OCI-LY7 (cell line): Measurements from ENCODE around the gene CRYBA4. TPM values are rescaled to one million over a fixed set of nuclear protein-coding genes. Genes with fewer than 3 reads are reported as not detected.
A peak's percentile ranks its signal among the peaks of the same experiment; 100 is the strongest.

ENCODE experiments used
- BruUV-seq: library from RNA; stranded (reverse); fragments of 400-500 nt; replicated peaks from 2 replicates; lab custom pipeline; 2021; lab: Mats Ljungman, UMichigan
- CTCF ChIA-PET: fragments of 300-600 bp; sonication (Branson Sonifier 250); formaldehyde crosslinking; loops from one replicate; lab custom pipeline; 2022; ENCODE audit warnings: antibody characterized with exemption; ENCODE audit not compliant: unreplicated experiment; lab: Charles Lee
- POLR2A ChIA-PET: fragments of 300-600 bp; sonication (Branson Sonifier 250); formaldehyde crosslinking; loops from one replicate; lab custom pipeline; 2022; ENCODE audit warnings: antibody characterized with exemption; lab: Charles Lee
- DNase-seq: peaks from one replicate; pipeline ENCODE4 v3.0.0-alpha.2; 2015; ENCODE audit warnings: low spot score
- H2AFZ ChIP-seq: fragments of 200-600 bp; sonication (generic), shearing (Covaris generic); 2 replicates; pipeline ENCODE4 v1.6.1; 2014; ENCODE audit warnings: mild to moderate bottlenecking, antibody characterized with exemption, low read length, moderate library complexity
- H3K27ac ChIP-seq: fragments of 200-600 bp; sonication (generic); 2 replicates; pipeline ENCODE4 v1.5.1; 2014; ENCODE audit warnings: mixed run types, low read depth, mild to moderate bottlenecking, moderate library complexity, low read length, inconsistent platforms; ENCODE audit not compliant: poor library complexity, severe bottlenecking
- H3K36me3 ChIP-seq: fragments of 200-600 bp; sonication (generic); 2 replicates; pipeline ENCODE4 v1.6.1; 2014; ENCODE audit warnings: mild to moderate bottlenecking, antibody characterized with exemption, low read length, moderate library complexity, mixed read lengths; ENCODE audit not compliant: insufficient read depth
- H3K4me1 ChIP-seq: fragments of 200-600 bp; sonication (generic); 2 replicates; pipeline ENCODE4 v1.5.1; 2014; ENCODE audit warnings: mild to moderate bottlenecking, low read length; ENCODE audit not compliant: insufficient read depth, poor library complexity, severe bottlenecking
- H3K4me2 ChIP-seq: fragments of 200-600 bp; sonication (generic); 2 replicates; pipeline ENCODE4 v1.6.1; 2014; ENCODE audit warnings: mild to moderate bottlenecking, low read length
- H3K4me3 ChIP-seq: fragments of 200-600 bp; sonication (generic); 2 replicates; pipeline ENCODE4 v1.5.1; 2014; ENCODE audit warnings: mild to moderate bottlenecking, low read depth, low read length; ENCODE audit not compliant: poor library complexity, severe bottlenecking
- H3K79me2 ChIP-seq: fragments of 200-600 bp; sonication (generic); 2 replicates; pipeline ENCODE4 v1.6.1; 2016; ENCODE audit warnings: low read depth, mild to moderate bottlenecking, low read length, moderate library complexity, mixed read lengths; ENCODE audit not compliant: insufficient read depth
- H3K9me2 ChIP-seq: fragments of 200-600 bp; sonication (generic); 2 replicates; pipeline ENCODE4 v1.6.1; 2016; ENCODE audit warnings: mild to moderate bottlenecking, low read length, mixed read lengths; ENCODE audit not compliant: insufficient read depth
- H3K9me3 ChIP-seq: fragments of 200-600 bp; sonication (generic); 2 replicates; pipeline ENCODE4 v1.6.1; 2014; ENCODE audit warnings: mild to moderate bottlenecking, mixed run types, low read length, mixed read lengths
- H4K20me1 ChIP-seq: fragments of 200-600 bp; sonication (generic); 2 replicates; pipeline ENCODE4 v1.6.1; 2014; ENCODE audit warnings: mild to moderate bottlenecking, antibody characterized with exemption, low read length, moderate library complexity, mixed read lengths; ENCODE audit not compliant: insufficient read depth
- CTCF ChIP-seq: fragments of 200-600 bp; sonication (generic); conservative IDR thresholded peaks from 2 replicates; pipeline ENCODE4 v1.5.1; 2014; ENCODE audit warnings: mild to moderate bottlenecking, antibody characterized with exemption, low read length, moderate library complexity, mixed read lengths
- EZH2phosphoT487 ChIP-seq: fragments of 200-600 bp; sonication (generic); IDR thresholded peaks from 2 replicates; pipeline ENCODE4 v1.6.1; 2018; ENCODE audit warnings: low read depth, borderline replicate concordance, mild to moderate bottlenecking, mixed run types, antibody characterized with exemption, low read length, moderate library complexity, mixed read lengths
- intact Hi-C: fragments of 100-400 bp; cut with micrococcal nuclease; formaldehyde crosslinking; loops from one replicate; pipeline ENCODE4 v1.10.0; 2022; ENCODE audit not compliant: unreplicated experiment
- total RNA-seq, 2 experiments: library from RNA; depleted of rRNA in 1 of 2; stranded (reverse); fragments of >200 nt in 1 of 2; shearing (Covaris generic) in 1 of 2; gene quantifications; 2 replicates each; pipeline ENCODE4 v1.2.3, GENCODE V29; 2014 to 2022

CRYBA4 gene
- total RNA-seq, 2 experiments from 2014 or later, result not detected

GRCh38 chr22:26669060-26669481, 47.3 kb downstream of the CRYBA4 start:
- intact Hi-C loops, result no loop called here
- DNase-seq, result peak; percentile 59

GRCh38 chr22:26670459-26670858, 48.7 kb downstream of the CRYBA4 start:
- peak overlapping the region; percentile 85 for H3K4me2 ChIP-seq
- TF ChIP-seq EZH2phosphoT487 (no peak), CTCF (no peak)
- no peaks in the 10 kb centered on the region for H3K9me3 ChIP-seq
- DNase-seq, result no peak
- peaks cover 2% of the 10 kb centered on the region; the same call in 1 of the 2 replicates for H3K36me3 ChIP-seq
- H3K9me2 ChIP-seq, result no peaks in the 10 kb centered on the region
- no TSS peak for BruUV-seq
- no peaks in the 10 kb centered on the region for H4K20me1 ChIP-seq
- CTCF ChIA-PET, result no interaction called here
- H3K4me1 ChIP-seq, result peaks cover 83% of the 10 kb centered on the region
- H2AFZ ChIP-seq, result peak overlapping the region; percentile 39; the same call in 1 of the 2 replicates
- intact Hi-C loops, result loop anchor here (10.0 kb wide), 3 partner anchors 306 to 1334 kb away; no protein-coding TSS in a partner anchor
- peaks cover 22% of the 10 kb centered on the region for H3K79me2 ChIP-seq
- peak overlapping the region; percentile 82 for H3K4me3 ChIP-seq
- POLR2A ChIA-PET, result interaction anchor here (0.6 to 5.7 kb wide), 4 partner anchors 8 to 89 kb away, joined by 3 to 61 read pairs (median 4); no protein-coding TSS in a partner anchor
- H3K27ac ChIP-seq, result peak overlapping the region; percentile 97

More at GRCh38 chr22:26669060-26669481, 47.3 kb downstream of the CRYBA4 start:
- H2AFZ ChIP-seq, result no peak overlapping the region
- ChIA-PET POLR2A (no interaction called here), CTCF (no interaction called here)
- H3K9me2 ChIP-seq, result no peaks in the 10 kb centered on the region
- no peaks in the 10 kb centered on the region for H4K20me1 ChIP-seq
- H3K36me3 ChIP-seq, result no peaks in the 10 kb centered on the region
- no peaks in the 10 kb centered on the region for H3K9me3 ChIP-seq
- H3K79me2 ChIP-seq, result peaks cover 8% of the 10 kb centered on the region; the same call in 1 of the 2 replicates
- no peak overlapping the region for H3K4me3 ChIP-seq
- BruUV-seq, result no TSS peak
- no peak overlapping the region for H3K27ac ChIP-seq
- peaks cover 83% of the 10 kb centered on the region for H3K4me1 ChIP-seq
- TF ChIP-seq CTCF, result peak; percentile 76
- TF ChIP-seq EZH2phosphoT487, result no peak
- H3K4me2 ChIP-seq, result 0 out of 2 replicates have a peak overlapping the region, but pooled peaks have one; percentile 3
